Middle frontal gyrus (tissue), 1 donor: Measurements from ENCODE around the gene ZDHHC14.
"Not testable (repeated sequence)": the region's sequence is repeated elsewhere in the genome, so short reads cannot be mapped to it uniquely, and the experiment has no call there.

Experiments
- DNase-seq: peaks from one replicate; pipeline ENCODE4 v3.0.0-alpha.2; 2015; ENCODE audit warnings: low spot score; ENCODE audit errors: extremely low spot score

Gene ZDHHC14

GRCh38 chr6:157380458-157380778 lies 572 bp upstream of the ZDHHC14 start:
- no peak for DNase-seq

GRCh38 chr6:157381631-157382621 lies 936 bp downstream of the ZDHHC14 start:
- DNase-seq: no peak

GRCh38 chr6:157382821-157383220 lies 1.8 kb downstream of the ZDHHC14 start:
- no peak for DNase-seq

- no peak for DNase-seq
Observed at GRCh38 chr6:157383471-157383870, 2.5 kb downstream of the ZDHHC14 start.

GRCh38 chr6:157384962-157385361 lies 4.0 kb downstream of the ZDHHC14 start:
- not testable (repeated sequence) for DNase-seq

- no peak for DNase-seq
Observed at GRCh38 chr6:157385482-157385881, 4.5 kb downstream of the ZDHHC14 start.

GRCh38 chr6:157386023-157386422 lies 5.0 kb downstream of the ZDHHC14 start:
- no peak for DNase-seq

- DNase-seq: no peak
Observed at GRCh38 chr6:157386454-157386853, 5.5 kb downstream of the ZDHHC14 start.

- no peak for DNase-seq
Observed at GRCh38 chr6:157388924-157389323, 7.9 kb downstream of the ZDHHC14 start.

- DNase-seq: no peak
Observed at GRCh38 chr6:157390273-157391060, 9.5 kb downstream of the ZDHHC14 start.

- no peak for DNase-seq
Observed at GRCh38 chr6:157392927-157393668, 12.1 kb downstream of the ZDHHC14 start.

- no peak for DNase-seq
Observed at GRCh38 chr6:157393669-157394327, 12.8 kb downstream of the ZDHHC14 start.

GRCh38 chr6:157395199-157395598 lies 14.2 kb downstream of the ZDHHC14 start:
- DNase-seq: not testable (repeated sequence)

- no peak for DNase-seq
Observed at GRCh38 chr6:157396026-157396425, 15.0 kb downstream of the ZDHHC14 start.

GRCh38 chr6:157397660-157398059 lies 16.7 kb downstream of the ZDHHC14 start:
- no peak for DNase-seq

- no peak for DNase-seq
Observed at GRCh38 chr6:157398151-157398550, 17.2 kb downstream of the ZDHHC14 start.

- DNase-seq: no peak
Observed at GRCh38 chr6:157400676-157401075, 19.7 kb downstream of the ZDHHC14 start.

GRCh38 chr6:157401734-157402338 lies 20.8 kb downstream of the ZDHHC14 start:
- no peak for DNase-seq

GRCh38 chr6:157402996-157403685 lies 22.2 kb downstream of the ZDHHC14 start:
- no peak for DNase-seq

GRCh38 chr6:157403686-157404051 lies 22.7 kb downstream of the ZDHHC14 start:
- DNase-seq: no peak
